NCI-H2081 (cell line): ENCODE measurements around the gene EP300.
"Not testable (repeated sequence)": the region's sequence is repeated elsewhere in the genome, so short reads cannot be mapped to it uniquely, and the experiment has no call there.

Source experiments
- DNase-seq, 2 experiments: peaks; one replicate each; lab custom pipeline; 2025; lab: John Stamatoyannopoulos, UW

Gene EP300

GRCh38 chr22:41152902-41153301 is 60.5 kb downstream of the EP300 start:
- no peak for DNase-seq

GRCh38 chr22:41157083-41157482 is 64.7 kb downstream of the EP300 start:
- DNase-seq: no peak

GRCh38 chr22:41169157-41169556 is 76.8 kb downstream of the EP300 start:
- no peak for DNase-seq

- no peak for DNase-seq
These were observed 79.6 kb downstream of the EP300 start for GRCh38 chr22:41171996-41172395.

GRCh38 chr22:41175546-41175945 is 83.2 kb downstream of the EP300 start:
- no peak for DNase-seq

GRCh38 chr22:41177040-41177621 is 84.7 kb downstream of the EP300 start:
- DNase-seq: no peak

- no peak for DNase-seq
These were observed 85.4 kb downstream of the EP300 start for GRCh38 chr22:41177622-41178424.

GRCh38 chr22:41178425-41178975 is 86.1 kb downstream of the EP300 start:
- DNase-seq: no peak

- DNase-seq: not testable (repeated sequence)
These were observed 88.0 kb downstream of the EP300 start for GRCh38 chr22:41180362-41180761.

- no peak for DNase-seq
These were observed 88.5 kb downstream of the EP300 start for GRCh38 chr22:41180926-41181325.

- peak in 1 of 2 experiments; percentile 7 for DNase-seq
These were observed 89.2 kb downstream of the EP300 start for GRCh38 chr22:41181349-41182241.

- DNase-seq: no peak
These were observed 92.3 kb downstream of the EP300 start for GRCh38 chr22:41184679-41185078.

GRCh38 chr22:41191467-41191866 is 99.1 kb downstream of the EP300 start:
- no peak for DNase-seq

- no peak for DNase-seq
These were observed 101.4 kb downstream of the EP300 start for GRCh38 chr22:41193829-41194228.

- peak; percentile 39 to 62 for DNase-seq
These were observed 104.9 kb downstream of the EP300 start for GRCh38 chr22:41197038-41197972.

- peak in 1 of 2 experiments; percentile 17 for DNase-seq
These were observed 105.7 kb downstream of the EP300 start for GRCh38 chr22:41198027-41198580.

GRCh38 chr22:41201141-41201540 is 108.7 kb downstream of the EP300 start:
- no peak for DNase-seq

GRCh38 chr22:41203118-41203517 is 110.7 kb downstream of the EP300 start:
- no peak for DNase-seq

GRCh38 chr22:41204066-41204465 is 111.7 kb downstream of the EP300 start:
- DNase-seq: no peak

GRCh38 chr22:41204992-41205900 is 112.9 kb downstream of the EP300 start, which contains the start of gene L3MBTL2:
Gene L3MBTL2 (plus strand): TSS chr22:41205312. CDS start chr22:41205363, 51 bp downstream.
- DNase-seq: peak; percentile 92 to 96
